Ascending aorta (tissue), 2 donors: ENCODE data around the gene VASH2. TPM values are rescaled to one million over a fixed set of nuclear protein-coding genes. Genes with fewer than 3 reads are reported as not detected.

Experiments used
- DNase-seq, 2 donors: peaks; one replicate each; pipeline ENCODE4 v3.0.0-alpha.2; 2019; ENCODE audit warnings: low spot score in 2 of 2
- H3K27ac ChIP-seq, 2 donors: fragments of 200-600 bp; sonication (generic); one replicate each; pipeline ENCODE4 v1.5.1; 2016 to 2017; ENCODE audit warnings: mild to moderate bottlenecking in 1 of 2
- H3K27me3 ChIP-seq: fragments of 200-600 bp; sonication (generic); one replicate; pipeline ENCODE4 v1.5.1; 2017
- H3K36me3 ChIP-seq, 2 donors: fragments of 200-600 bp; sonication (generic); one replicate each; pipeline ENCODE4 v1.5.1; 2016
- H3K4me1 ChIP-seq, 2 donors: fragments of 200-600 bp; sonication (generic); one replicate each; pipeline ENCODE4 v1.5.1; 2016 to 2017; ENCODE audit warnings: mild to moderate bottlenecking in 1 of 2
- H3K4me3 ChIP-seq, 2 donors: fragments of 200-600 bp; sonication (generic); one replicate each; pipeline ENCODE4 v1.5.1; 2016 to 2017; ENCODE audit warnings: mild to moderate bottlenecking in 1 of 2
- H3K9me3 ChIP-seq, 2 donors: fragments of 200-600 bp; sonication (generic); one replicate each; pipeline ENCODE4 v1.5.1; 2016
- intact Hi-C: fragments of 100-400 bp; cut with DNase I; formaldehyde crosslinking; loops from one replicate; pipeline ENCODE4 v1.15.1; 2023
- total RNA-seq: library from RNA; depleted of rRNA; stranded (reverse); fragments of >200 nt; gene quantifications from one replicate; pipeline ENCODE4 v1.1.0, GENCODE V29; 2016
- TF ChIP-seq, protein P1 (sequence below), 3 experiments: fragments of 200-600 bp in 2 of 3; fragments of 450-650 bp in 1 of 3; sonication (generic) in 2 of 3; IDR thresholded peaks; one replicate each; pipeline ENCODE4 v1.5.1; 2016 to 2019; ENCODE audit warnings: antibody characterized with exemption in 3 of 3, mild to moderate bottlenecking in 1 of 3, moderate library complexity in 1 of 3

Gene VASH2
- total RNA-seq, 1 donor from 2014 or later = 0.11 TPM

GRCh38 chr1:212974711-212975110, 24.4 kb downstream of the VASH2 start:
- peak in 1 of 2 donors; percentile 37 for DNase-seq
- H3K27me3 ChIP-seq = no peaks in the 10 kb centered on the region
- no peak overlapping the region for H3K27ac ChIP-seq
- no peaks in the 10 kb centered on the region for H3K4me1 ChIP-seq
- H3K36me3 ChIP-seq = no peaks in the 10 kb centered on the region
- H3K9me3 ChIP-seq = no peaks in the 10 kb centered on the region
- no peak overlapping the region for H3K4me3 ChIP-seq
- TF ChIP-seq, protein P1, sequence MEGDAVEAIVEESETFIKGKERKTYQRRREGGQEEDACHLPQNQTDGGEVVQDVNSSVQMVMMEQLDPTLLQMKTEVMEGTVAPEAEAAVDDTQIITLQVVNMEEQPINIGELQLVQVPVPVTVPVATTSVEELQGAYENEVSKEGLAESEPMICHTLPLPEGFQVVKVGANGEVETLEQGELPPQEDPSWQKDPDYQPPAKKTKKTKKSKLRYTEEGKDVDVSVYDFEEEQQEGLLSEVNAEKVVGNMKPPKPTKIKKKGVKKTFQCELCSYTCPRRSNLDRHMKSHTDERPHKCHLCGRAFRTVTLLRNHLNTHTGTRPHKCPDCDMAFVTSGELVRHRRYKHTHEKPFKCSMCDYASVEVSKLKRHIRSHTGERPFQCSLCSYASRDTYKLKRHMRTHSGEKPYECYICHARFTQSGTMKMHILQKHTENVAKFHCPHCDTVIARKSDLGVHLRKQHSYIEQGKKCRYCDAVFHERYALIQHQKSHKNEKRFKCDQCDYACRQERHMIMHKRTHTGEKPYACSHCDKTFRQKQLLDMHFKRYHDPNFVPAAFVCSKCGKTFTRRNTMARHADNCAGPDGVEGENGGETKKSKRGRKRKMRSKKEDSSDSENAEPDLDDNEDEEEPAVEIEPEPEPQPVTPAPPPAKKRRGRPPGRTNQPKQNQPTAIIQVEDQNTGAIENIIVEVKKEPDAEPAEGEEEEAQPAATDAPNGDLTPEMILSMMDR (IDR thresholded peaks at IDR 0.05) = no peak
- intact Hi-C loops = no loop called here

- intact Hi-C loops = no loop called here
- no peak overlapping the region for H3K4me3 ChIP-seq
- no peaks in the 10 kb centered on the region for H3K9me3 ChIP-seq
- no peaks in the 10 kb centered on the region for H3K36me3 ChIP-seq
- TF ChIP-seq, protein P1 (IDR thresholded peaks at IDR 0.05) = no peak
- DNase-seq = peak in 1 of 2 donors; percentile 19
- H3K27ac ChIP-seq = no peak overlapping the region
- H3K4me1 ChIP-seq = no peaks in the 10 kb centered on the region
- no peaks in the 10 kb centered on the region for H3K27me3 ChIP-seq
Measured at GRCh38 chr1:212975111-212975918, 25.0 kb downstream of the VASH2 start.

DNA sequence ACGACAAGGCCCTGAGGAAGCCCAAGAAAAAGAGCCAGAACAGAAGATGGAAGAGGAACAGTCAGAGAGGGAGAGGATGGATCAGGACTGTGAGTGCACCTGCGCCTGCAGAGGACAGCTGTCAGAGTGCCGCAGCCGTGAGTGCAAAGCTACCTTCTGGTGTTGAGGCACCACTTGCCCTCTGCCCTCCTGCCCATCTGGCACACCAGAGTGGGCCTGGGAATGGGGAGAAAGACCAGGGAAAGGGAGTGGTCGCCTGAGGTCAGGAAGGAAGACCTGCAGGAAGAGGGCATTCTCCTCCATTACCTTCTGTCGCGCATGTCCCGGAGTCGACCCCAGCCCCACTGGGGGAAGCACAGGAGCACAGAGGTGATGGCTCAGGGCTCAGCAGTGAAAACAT, 26.2 kb downstream of the VASH2 start:
- TF ChIP-seq, protein P1 (IDR thresholded peaks at IDR 0.05) = no peak
- Histone ChIP-seq H3K27ac (no peak overlapping the region), H3K4me3 (no peak overlapping the region), H3K4me1 (peaks cover 0 to 9% of the 10 kb centered on the region in 2 donors), H3K27me3 (no peaks in the 10 kb centered on the region), H3K36me3 (no peaks in the 10 kb centered on the region), H3K9me3 (no peaks in the 10 kb centered on the region)
- peak in 1 of 2 donors; percentile 33 for DNase-seq
- intact Hi-C loops = no loop called here

DNA sequence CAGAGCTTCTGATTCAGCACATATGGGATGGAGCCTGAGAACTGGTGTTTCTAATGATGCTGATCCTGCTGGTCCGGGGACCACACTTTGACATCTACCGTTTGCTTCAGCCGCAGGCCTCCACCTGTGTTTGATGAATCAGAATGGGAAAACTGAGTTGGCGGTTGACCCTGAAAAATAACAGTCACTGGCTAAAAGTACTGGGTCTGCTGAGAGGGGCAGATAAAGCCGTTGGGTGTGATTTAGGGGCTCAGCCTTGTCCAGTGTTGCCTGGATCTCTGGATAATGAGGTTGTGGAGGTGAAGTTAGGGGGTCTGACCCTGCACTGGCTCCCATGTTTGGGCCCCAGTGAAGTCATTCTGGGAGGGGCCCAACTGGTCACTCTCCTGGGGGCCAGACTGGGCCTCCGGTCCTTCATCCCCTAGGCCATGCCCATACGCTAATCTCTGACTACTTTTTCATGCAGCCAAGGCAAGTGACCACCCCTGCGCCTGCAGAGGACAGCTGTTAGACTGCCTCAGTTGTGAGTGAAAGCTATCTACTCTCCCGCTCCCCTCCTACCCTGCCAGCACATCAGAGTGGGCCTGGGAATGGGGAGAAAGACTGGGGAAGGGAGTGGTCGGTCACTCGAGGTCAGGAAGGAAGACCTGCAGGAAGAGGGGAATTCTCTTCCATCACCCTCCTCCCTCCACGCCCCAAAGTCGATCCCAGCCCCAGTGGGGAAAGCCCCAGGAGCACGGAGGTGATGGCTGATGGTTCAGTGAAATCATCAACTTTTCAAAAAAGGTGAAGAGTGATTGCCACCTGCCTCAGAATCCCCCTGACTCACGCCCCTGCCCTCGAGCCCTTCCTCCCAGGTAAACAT, 27.7 kb downstream of the VASH2 start:
- no peaks in the 10 kb centered on the region for H3K9me3 ChIP-seq
- TF ChIP-seq, protein P1 (IDR thresholded peaks at IDR 0.05) = no peak
- H3K4me1 ChIP-seq = peaks cover 3 to 14% of the 10 kb centered on the region in 2 donors
- H3K27me3 ChIP-seq = no peaks in the 10 kb centered on the region
- H3K36me3 ChIP-seq = no peaks in the 10 kb centered on the region
- DNase-seq = no peak
- H3K4me3 ChIP-seq = no peak overlapping the region
- H3K27ac ChIP-seq = no peak overlapping the region
- intact Hi-C loops = no loop called here

DNA sequence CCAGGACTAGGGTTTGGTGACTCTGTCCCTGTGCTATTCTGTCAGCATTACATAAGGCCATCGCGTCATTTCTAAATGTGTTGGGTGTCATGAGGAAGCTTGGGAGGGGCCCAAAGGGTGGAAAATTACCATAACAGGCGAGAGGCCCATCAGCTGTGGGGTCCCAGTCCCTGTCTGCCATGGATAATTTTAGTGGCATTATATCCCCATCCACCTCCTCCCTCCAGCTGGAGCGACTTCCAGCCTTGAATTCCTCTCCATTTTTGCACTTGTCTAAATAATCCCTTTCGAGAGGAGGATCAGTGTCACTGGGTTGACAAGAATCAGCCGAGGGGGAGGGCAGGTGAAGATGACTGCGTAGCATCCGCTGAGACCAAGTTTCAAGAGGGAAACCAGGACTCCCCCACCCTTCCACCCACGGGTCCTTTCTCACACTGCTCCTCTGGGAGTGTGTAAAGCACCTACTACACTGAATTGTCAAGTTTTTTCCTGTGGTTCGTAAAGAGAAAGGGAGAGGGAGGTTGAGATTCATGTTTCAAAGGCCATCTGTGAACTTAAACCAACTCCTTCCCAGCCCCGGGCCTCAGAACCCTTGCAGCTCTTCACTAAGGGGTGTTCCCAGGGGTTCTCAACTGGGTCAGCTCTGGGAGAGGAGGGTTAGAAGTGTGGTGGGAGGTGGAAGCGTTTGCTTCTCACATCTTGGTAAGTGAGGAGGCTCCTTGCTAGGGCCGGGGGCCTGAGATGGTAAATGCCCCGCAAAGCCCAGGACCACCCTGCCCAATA, 29.2 kb downstream of the VASH2 start:
- H3K27me3 ChIP-seq = no peaks in the 10 kb centered on the region
- no peak overlapping the region for H3K27ac ChIP-seq
- no peaks in the 10 kb centered on the region for H3K36me3 ChIP-seq
- peaks cover 3 to 14% of the 10 kb centered on the region in 2 donors for H3K4me1 ChIP-seq
- H3K4me3 ChIP-seq = no peak overlapping the region
- no peaks in the 10 kb centered on the region for H3K9me3 ChIP-seq
- TF ChIP-seq, protein P1 (IDR thresholded peaks at IDR 0.05) = no peak
- intact Hi-C loops = no loop called here
- DNase-seq = no peak
